ENCODE results near the gene GATAD2A.
"Not testable (repeated sequence)": the region's sequence is repeated elsewhere in the genome, so short reads cannot be mapped to it uniquely, and the experiment has no call there.

Gene GATAD2A, protein sequence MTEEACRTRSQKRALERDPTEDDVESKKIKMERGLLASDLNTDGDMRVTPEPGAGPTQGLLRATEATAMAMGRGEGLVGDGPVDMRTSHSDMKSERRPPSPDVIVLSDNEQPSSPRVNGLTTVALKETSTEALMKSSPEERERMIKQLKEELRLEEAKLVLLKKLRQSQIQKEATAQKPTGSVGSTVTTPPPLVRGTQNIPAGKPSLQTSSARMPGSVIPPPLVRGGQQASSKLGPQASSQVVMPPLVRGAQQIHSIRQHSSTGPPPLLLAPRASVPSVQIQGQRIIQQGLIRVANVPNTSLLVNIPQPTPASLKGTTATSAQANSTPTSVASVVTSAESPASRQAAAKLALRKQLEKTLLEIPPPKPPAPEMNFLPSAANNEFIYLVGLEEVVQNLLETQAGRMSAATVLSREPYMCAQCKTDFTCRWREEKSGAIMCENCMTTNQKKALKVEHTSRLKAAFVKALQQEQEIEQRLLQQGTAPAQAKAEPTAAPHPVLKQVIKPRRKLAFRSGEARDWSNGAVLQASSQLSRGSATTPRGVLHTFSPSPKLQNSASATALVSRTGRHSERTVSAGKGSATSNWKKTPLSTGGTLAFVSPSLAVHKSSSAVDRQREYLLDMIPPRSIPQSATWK

DNA sequence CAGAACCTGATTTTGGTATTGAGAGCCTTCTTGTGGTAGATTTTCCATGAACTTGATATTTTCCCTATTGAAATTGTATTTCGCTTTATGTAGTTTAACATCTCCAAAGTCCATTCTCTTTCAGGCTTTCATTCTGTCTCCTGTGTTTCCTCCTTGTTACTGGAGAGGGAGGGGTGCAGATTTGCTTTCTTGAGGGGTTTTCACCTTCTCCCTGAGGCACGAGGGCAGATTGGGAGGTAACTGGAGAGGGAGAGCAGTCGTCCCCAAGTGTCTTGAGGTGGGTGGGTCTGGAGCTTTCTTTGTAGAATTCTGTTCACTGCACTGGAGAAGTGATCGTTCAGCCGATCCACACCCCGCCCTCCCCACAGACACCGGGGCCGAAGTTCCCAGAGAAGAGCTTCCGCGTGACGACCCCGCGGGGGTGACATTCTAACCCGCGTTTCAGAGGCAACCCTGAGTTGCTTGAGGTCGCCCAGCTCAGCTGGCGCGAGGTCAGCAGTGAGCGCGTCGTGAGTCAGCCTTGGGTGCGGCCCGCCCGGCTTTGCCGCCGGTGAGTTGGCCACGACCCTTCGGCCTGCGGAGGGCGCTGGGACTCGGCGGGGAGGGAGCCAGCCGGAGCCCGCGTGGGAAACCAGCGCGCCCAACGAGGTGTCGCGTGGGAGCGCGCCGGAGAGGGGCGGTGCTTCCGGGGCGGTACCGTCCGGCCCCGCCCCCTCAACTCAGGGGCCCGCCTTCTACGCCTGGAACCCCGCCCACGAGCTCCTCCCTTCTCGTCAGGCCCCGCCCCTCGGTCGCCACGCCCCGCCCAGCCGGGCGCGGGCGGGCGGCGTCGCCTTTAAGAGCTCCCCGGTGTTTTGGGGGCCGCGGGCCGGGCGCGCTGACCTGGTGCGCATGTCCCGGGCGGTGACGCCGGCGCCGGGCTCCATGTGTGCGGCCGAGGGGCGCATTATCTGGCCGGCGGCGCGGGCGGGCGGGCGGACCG is at the start of gene GATAD2A:
GATAD2A (plus strand) TSS at position 797 of the 982 bp plus-strand sequence. CDS start 59,671 bp downstream, outside the sequence.
- DNase-seq (ENCODE audit: low read depth), result peak; percentile 89

DNA sequence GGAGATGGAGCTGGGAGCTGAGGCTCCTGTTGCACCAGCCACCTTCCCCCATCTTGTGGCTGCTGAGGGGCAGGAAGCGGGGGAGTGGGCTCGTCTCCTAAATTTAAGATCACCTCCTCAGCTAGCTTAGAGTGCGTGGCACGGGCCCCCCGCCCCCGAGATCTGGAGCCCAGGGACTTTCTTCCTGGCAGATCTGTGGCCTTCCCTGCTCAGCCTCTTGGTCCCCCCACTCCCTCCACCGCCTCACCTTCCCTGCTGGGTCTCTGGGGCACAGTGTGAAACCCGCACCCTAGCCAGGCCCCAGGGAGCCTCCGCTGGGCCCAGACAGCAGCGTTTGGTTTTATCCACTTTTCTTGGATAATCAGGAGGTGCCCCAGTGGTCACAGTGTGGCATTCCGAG is 49.0 kb upstream of the GATAD2A start:
- no peak for DNase-seq (ENCODE audit: low read depth)

DNA sequence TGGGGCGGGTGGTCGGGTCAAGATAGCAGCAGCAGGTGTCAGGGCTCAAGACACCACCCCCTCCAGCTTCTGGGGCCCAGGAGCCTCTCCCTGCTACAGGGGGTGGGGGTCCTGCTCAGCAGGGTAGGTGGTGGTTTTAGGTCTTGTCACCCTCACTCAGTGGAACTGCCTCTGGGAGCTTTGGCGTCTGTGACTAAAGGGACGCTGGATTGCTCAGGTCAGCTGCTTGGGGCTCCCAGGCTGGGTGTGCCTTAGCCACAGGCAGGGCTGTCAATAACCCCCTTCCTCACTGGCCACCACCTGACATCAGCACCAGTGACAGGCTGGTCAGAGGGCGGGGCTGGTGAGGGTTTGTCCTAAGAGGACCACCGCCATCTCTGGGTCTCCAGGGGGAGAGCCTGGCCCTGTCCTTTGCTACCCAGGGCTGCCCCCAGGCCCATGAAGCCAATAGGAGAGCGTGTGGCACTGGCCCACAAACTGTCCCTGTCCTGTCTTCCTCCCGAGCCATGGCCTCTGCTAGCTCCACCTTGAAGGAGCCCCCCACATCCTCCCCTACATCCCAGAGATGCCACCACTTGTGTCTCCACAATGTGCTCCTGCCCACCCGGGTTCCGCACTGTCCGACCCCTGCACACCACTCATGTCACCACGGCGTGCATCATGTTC is 48.4 kb upstream of the GATAD2A start:
- DNase-seq (ENCODE audit: low read depth), result no peak

DNA sequence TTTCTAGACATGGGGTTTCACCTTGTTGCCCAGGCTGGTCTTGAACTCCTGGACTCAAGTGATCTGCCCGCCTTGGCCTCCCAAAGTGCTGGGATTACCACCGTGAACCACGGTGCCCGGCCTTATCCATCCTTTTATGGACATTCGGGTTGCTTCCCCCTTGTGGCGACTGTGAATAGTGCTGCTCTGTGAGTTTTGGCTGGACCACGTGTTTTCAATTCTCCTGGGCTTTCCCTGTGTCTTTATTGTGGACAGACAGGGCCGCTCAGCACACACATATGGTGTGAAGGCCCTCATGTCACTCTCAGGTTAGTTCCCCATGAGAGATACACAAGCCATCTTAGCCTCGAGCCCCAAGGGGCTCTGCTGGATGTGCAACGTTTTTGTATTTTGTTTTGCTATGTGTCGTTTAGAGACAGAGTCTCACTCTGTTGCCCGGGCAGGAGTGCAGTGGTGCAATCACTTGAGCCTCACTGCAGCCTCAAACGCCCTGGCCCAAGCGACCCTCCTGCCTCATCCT is 44.3 kb upstream of the GATAD2A start:
- peak; percentile 70 for DNase-seq (ENCODE audit: low read depth)

DNA sequence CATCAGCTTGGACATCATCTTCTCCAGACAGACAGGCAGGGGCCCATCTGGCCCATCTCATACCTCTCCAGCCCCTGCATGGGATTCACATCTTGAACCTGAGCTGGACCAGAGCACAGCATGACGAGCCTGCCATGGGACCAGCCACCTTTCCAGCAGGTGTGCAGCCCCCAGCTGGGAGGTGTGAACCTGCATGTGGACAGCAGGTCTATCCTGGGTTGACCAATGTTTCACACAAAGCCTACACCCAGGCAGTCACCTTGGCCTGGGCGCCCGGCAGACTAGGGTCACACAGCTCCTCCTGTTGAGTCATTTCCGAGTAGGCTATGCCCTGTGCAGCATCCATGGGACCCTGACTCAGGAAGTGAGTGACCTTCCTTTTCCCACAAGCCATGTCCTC is 43.4 kb upstream of the GATAD2A start:
- DNase-seq (ENCODE audit: low read depth), result no peak

DNA sequence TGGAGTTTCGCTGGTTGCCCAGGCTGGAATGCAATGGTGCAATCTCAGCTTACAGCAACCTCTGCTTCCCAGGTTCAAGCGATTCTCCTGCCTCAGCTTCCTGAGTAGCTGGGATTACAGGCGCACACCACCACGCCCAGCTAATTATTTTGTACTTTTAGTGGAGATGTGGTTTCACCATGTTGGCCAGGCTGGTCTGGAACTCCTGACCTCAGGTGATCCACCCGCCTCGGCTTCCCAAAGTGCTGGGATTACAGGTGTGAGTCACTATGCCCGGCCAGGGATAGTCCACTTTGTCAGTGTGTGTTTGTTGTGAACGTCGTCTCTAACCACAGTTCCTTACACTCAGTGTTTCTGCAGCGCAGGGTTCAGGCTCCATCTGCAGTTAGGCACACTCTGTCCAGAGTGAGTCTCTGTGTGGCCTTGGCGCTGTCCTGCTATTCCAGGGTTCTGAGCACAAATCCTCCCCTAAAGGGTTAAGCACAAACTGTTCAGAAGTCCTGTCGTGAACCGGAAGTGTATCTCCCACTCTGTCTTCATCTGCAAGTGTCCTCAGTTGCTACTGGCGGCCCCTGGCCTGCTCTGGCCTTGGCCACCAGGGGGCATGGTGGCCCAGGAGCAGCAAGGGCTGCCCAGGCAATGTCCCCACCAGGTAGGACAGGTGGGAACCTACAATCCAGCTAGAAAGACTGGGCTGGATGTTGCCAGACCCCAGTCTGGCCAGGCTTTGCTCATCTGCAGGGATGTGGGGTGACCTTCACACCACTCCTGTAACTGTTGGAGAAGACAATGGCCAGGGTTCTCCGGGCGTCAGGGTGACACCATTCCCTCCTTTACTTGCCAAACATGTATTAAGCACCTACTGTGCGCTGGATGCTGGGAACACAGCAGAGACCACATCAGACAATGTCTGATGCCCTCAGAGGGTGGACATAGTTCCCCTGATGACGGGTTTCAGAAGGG is 38.8 kb upstream of the GATAD2A start:
- DNase-seq (ENCODE audit: low read depth), result peak; percentile 76

DNA sequence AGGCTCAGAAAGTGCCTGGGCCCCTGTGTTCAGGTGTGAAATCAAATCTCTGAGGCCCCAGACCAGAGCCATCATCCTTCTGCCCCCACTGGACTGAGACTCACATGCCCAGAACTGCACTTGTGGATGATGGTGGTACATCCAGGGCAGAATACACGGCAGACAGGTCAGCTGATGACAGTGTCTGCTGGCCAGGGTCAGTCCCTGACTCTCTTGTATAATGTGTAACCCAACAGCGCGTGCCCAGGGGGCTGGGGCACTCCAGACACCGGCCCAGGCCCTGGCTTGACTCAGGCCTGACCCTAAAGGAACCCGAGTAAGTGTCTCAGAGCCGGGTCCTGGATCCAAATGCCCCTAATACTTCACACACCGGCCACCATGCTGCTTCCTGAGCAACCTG is 37.4 kb upstream of the GATAD2A start:
- no peak for DNase-seq (ENCODE audit: low read depth)

DNA sequence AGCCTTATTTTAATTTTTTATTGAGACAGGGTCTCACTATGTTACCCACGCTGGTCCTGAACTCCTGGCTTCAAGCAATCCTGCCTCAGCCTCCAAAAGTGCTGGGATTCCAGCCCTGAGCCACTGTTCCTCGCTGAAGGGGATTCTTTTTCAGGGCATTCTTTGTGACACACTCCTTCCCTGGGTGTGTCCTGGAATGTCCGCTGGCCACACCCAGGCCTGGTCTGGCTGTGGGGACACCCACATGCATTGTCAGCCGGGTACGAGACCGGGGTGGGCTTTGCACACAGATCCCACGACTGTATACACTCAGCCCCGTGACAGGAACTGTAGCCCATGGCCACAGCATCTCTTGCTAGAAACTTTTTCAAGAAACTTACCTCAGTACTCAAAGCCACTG is 34.4 kb upstream of the GATAD2A start:
- no peak for DNase-seq (ENCODE audit: low read depth)

DNA sequence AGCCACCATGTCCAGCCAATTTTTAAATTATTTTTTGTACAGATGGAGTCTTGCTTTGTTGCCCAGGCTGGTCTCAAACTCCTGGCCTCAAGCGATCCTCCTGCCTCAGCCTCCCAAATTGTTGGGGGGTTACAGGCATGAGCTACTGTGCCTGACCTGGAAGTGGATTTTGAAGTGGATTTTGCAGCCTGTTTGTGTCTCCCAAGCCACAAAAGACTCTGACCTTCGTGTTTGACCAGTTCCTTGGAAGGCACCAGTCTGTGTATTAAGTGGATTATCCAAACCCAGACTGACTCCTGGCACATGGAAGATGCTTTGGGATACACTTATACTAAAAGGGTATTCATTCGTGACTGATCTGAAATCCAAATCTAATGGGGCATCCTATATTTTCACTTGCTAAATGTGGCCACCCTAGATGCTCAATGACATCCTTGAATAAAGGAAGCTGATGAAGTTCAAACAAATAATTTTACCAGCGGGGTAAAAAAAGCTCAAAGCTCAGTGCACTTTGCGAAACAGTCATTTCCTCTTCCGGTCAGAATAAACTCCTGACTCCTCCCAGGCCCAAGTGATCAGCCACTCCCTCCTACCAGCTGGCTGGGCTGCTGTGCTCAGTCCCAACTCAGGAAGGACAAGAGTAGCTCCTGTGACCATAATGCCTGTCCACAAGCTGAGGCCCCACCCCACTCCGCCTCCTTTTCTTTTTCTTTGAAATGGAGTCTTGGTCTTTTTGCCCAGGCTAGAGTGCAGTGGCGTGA is 32.6 kb upstream of the GATAD2A start:
- no peak for DNase-seq (ENCODE audit: low read depth)

DNA sequence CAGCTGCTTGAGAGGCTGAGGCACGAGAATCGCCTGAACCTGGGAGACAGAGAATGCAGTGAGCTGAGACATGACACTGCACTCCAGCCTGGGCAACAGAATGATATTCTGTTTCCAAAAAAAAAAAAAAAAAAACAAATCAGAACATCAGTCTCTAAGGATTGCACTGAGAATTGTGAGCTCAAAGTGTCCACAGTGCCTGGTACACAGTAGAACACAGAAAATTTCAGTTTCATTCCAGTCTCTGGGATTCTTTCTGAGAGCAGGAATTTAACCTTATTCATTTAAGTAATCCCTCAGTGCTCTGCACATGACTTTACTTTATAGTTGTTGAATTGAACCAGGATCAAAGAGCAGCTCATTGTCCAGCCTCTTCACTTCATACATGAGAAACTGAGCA is 25.9 kb upstream of the GATAD2A start:
- DNase-seq (ENCODE audit: low read depth), result no peak

DNA sequence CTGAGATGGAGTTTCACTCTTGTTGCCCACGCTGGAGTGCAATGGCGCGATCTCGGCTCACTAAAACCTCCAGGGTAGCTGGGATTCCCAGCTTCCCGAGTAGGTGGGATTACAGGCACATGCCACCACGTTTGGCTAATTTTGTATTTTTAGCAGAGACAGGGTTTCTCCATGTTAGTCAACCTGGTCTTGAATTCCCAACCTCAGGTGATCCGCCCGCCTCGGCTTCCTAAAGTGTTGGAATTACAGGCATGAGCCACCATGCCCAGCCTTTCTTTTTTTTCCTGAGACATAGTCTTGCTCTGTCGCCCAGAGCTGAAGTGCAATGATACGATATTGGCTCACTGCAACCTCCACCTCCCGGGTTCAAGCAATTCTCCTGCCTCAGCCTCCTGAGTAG is 25.2 kb upstream of the GATAD2A start:
- not testable (repeated sequence) for DNase-seq (ENCODE audit: low read depth)

DNA sequence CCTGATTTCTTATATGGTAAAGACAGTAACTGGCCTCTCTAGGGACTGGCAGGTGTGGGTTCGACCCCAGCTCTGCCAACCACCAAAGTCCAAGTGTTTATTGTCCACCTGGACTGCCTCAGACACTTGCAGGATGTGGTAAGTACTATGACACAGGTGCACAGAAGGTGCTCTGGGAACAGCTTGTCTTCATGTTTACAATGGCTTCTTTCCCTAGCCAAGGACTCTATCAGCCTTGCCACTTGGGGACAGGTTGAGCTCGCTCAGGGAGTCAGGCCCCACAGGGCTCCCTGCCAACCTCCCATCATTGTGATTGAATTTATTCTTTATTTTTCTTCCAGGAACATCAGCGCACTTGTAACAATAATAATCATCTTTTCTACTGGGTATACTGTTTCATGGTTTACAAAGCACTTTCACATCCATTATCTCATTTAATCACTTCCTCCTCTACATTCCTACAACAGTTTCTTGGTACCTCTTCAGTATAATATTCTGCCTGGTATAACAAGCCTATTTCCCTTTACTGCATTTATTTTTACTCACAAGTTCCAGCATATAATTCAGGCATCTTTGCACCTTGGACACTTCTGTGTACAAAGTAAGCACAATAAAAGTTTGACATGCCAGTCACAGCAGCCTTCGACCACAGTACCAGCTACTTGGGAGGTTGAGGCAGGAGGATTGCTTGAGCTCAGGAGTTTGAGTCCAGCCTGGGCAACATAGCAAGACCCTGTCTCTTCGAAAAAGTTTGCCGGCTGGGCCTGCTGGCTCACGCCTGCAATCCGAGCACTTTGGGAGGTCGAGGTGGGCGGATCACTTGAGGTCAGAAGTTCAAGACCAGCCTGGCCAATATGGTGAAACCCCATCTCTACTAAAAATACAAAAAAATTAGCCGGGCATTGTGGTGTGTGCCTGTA is 24.2 kb upstream of the GATAD2A start:
- DNase-seq (ENCODE audit: low read depth), result no peak

DNA sequence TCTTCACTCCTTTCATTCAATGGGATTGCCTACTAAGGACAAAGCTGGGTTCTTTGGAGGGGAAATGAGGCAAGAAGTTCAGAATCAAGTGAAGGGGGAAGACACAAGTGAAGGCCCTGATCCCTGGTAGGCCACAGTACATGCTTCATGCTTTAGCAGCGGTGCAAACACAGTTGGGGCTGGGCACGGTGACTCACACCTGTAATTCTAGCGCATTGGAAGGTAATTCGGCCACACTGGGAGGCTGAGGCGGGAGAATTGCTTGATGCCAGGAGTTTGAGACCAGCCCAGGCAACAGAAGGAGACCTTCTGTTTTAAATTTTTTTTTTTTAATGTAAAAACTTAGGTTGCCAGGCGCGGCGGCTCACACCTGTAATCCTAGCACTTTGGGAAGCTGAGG is 23.4 kb upstream of the GATAD2A start:
- no peak for DNase-seq (ENCODE audit: low read depth)

DNA sequence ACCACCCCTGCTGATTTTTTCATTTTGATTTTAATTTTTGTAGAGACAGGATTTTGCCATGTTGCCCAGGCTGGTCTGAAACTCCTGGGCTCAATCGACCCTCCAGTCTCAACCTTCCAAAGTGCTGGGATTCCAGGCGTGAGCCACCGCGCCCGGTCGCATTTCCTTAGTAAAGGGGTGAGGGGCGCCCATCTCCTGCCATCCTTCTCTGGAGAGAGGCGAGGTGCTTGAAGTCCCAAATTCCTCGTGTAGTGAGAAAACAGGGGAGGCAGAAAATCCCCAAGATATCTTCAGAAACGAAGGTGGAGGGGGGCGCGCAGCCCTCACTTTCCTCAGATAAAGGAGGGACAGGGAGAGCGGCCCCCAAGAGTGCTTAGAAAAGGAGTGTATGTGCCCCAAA is 21.0 kb upstream of the GATAD2A start:
- no peak for DNase-seq (ENCODE audit: low read depth)

DNA sequence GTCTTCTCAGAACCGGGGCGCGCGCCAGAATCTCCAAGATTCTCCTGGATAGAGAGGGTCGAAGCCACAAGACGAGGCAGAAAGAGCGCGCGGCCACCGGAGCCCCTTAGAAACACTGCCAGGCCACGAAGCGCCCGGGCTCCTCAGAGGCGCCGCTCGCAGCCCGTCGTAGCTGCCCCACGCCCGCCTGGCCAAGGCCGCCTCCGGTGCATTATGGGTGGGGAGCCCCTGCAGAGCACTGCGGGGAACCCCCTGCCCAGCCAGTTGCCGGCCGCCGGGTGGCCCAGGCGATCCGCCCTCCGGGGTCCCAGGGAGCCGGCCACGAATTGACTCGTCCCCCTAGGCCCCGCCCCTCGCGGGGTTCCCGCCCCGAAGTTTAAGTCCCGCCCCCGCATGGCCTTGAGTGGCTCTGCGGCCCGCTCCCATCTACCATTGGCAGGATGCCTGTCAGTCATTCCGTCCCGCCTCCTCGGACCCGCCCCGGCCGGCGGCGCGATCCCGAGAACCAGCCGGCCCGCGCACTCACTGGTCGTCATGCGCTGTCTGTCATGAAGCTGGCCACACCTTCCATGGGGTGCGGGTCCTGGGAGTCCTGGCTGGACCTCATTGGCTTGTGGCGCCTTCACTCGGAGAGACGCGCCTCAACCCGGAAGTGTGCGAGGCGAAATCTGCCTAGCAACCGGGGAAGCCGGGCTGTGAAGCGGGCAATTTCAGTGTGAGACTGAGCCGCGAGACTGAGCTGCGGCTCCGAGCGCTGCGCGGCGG is 20.2 kb upstream of the GATAD2A start:
- DNase-seq (ENCODE audit: low read depth), result peak; percentile 100

DNA sequence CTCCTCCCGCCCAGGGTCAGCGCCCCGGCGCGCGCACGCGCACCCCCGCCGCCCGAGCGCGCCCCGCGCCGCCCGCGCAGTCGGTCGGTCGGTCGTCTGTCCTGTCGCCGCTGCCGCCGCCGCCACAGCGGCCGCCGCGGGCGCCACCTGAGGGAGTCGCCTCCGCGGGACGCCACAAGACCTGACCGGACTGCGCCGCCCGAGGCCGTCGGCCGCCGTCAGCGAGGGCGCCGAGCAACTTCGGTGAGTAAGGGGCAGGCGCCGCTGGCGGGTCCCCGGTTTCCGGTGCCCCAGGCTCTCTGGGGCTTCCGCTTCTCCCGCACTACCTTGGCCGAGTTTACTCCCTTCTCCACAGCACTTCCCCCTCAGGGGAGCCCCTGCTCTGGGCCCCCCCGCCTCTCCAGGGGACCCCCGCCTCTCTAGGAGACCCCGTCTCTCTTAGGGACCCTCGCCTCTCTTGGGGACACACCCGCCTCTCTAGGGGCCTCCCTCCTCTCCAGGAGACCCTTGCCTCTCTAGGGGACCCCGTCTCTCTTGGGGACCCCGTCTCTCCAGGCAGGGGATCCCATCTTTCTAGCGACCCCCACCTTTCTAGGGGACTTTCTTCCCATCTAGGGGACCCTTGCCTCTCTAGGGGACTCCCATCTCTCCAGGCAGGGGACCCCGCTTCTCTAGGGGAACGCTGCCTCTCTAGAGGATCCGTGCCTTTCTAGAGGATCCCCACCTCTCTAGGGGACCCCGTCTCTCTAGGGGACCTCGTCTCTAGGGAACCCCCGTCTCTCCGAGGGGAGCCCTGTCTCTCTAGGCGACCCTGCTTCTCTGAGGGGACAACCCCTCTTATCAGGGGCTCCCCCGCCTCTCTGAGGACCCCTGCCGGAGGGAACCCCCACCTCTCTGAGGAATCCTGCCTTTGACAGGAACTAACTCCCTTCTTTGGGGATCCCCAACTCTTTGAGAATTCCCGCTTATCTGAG is 19.3 kb upstream of the GATAD2A start:
- DNase-seq (ENCODE audit: low read depth), result no peak

DNA sequence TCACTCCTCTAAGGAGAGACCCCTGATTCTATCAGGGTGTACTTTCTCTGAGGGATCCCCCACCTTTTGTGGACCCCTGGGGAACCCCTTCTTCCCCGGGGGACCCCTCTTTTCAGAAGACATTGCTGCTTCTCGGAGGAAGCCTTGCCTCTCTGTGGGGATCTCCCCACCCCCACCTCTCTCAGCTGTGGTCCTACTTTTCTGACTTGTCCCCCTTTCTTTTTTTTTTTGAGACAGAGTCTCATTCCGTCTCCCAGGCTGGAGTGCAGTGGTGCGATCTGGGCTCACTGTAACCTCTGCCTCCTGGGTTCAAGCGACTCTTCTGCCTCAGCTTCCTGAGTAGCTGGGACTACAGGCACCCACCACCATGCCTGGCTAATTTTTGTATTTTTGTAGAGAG is 18.4 kb upstream of the GATAD2A start:
- DNase-seq (ENCODE audit: low read depth), result no peak

Measured in activated T-cell treated with anti-CD3 and anti-CD28 coated beads for 48 hours (primary cell).